ENCODE measurements around the gene FBXL12. TPM values are rescaled to one million over a fixed set of nuclear protein-coding genes. Genes with fewer than 3 reads are reported as not detected.

FBXL12 gene
- total and polyA plus RNA-seq, 2 of the 4 experiments (the other 2 are of a cell fraction) = 8.1 to 42.6 TPM

DNA sequence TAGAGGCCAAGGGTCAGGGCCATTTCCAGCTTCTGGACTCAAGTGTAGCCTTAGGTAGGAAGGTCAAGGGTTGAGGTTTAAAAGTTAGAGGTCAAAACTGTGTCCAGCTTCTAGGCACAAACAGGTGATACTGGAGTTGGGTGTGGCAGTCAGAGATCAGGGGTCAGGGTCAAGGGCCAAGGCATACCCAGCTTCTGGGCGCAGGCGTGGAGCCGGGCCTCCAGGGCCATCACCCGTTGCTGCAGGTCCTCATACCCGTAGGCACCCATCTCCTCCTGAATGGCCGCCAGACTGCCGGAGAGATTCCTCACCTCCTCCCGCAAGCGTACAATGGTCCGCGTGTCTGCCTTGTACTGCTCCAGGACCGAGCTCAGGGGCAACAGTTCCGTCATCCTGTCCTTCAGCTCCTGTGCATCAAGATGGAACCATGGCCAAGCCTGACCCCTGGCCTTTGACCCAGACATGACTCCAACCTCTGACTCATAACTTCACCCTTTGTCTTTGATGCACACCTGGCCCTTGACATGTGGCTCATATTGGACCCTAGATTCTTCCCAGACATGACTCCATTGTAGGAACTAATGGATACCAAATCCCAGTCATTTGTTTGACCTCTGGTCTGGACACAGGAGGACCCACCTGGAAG lies 38.3 kb upstream of the FBXL12 start:
- no peak for ATAC-seq (ENCODE audit: low read depth)
- no peak overlapping the region for H3K4me3 ChIP-seq (ENCODE audit: insufficient read depth, low read depth, low read length)
- in situ Hi-C loops (cut with MboI; ENCODE audit: low sequenced_read_pairs) (no loop called here), intact Hi-C loops (cut with micrococcal nuclease) (no loop called here), dilution Hi-C loops (cut with HindIII; ENCODE audit: low sequenced_read_pairs, unreplicated experiment) (no loop called here)
- no peak overlapping the region for H2BK120ac ChIP-seq (ENCODE audit: low read depth, low read length)
- H3K9me3 ChIP-seq (ENCODE audit: control insufficient read depth, insufficient read depth, low read length) = no peaks in the 10 kb centered on the region
- H3K4me1 ChIP-seq (ENCODE audit: control insufficient read depth, insufficient read depth, low read length) = no peaks in the 10 kb centered on the region
- H2BK20ac ChIP-seq (ENCODE audit: low read depth, low read length) = no peak overlapping the region
- no peak overlapping the region for H2AFZ ChIP-seq (replicated peaks; ENCODE audit: low read length, poor library complexity)
- POLR2A ChIA-PET (ENCODE audit: unreplicated experiment) = no interaction called here
- H3K79me1 ChIP-seq (ENCODE audit: low read depth in 1 of 2, low read length in 2 of 2) = peaks cover 3 to 6% of the 10 kb centered on the region in 2 experiments; a peak in 3 of 4 replicates
- no peak overlapping the region for H3K23ac ChIP-seq (ENCODE audit: low read depth, low read length)
- no peak overlapping the region for H4K91ac ChIP-seq (ENCODE audit: insufficient read depth, low read depth, low read length)
- no peak overlapping the region for H2AK9ac ChIP-seq (replicated peaks; ENCODE audit: low read depth, low read length, poor library complexity)
- H3K27ac ChIP-seq (ENCODE audit: insufficient read depth, low read length) = no peak overlapping the region
- BruUV-seq (replicated peaks) = no TSS peak
- no peak overlapping the region for H3K4ac ChIP-seq (ENCODE audit: low read depth, low read length)
- no peak overlapping the region for H3K14ac ChIP-seq (replicated peaks; ENCODE audit: low read depth, low read length)
- H4K5ac ChIP-seq (ENCODE audit: low read depth, low read length) = no peak overlapping the region
- 100% methylated on average over 7 of the region's 13 CpGs; no CpG with 5 or more reads in 1 of the 2 experiments for WGBS, 2 experiments (ENCODE audit: extremely low coverage in 2 of 2, insufficient read length in 1 of 2)
- H2AK5ac ChIP-seq (ENCODE audit: low read depth, low read length) = no peak overlapping the region
- CTCF ChIA-PET = no interaction called here
- H3K27me3 ChIP-seq (ENCODE audit: control insufficient read depth, insufficient read depth, low read length) = no peaks in the 10 kb centered on the region
- H3K56ac ChIP-seq (ENCODE audit: extremely low read depth, insufficient read depth, low read length) = no peak overlapping the region
- no peak for DNase-seq
- no peak overlapping the region for H3K18ac ChIP-seq (ENCODE audit: low read depth, low read length)
- H4K8ac ChIP-seq (ENCODE audit: low read depth in 2 of 2, low read length in 2 of 2) = no peak overlapping the region
- peaks cover 5% of the 10 kb centered on the region; the same call in 1 of the 2 replicates for H3K36me3 ChIP-seq (ENCODE audit: control insufficient read depth, insufficient read depth, low read length)
- TF ChIP-seq BHLHE40 (IDR thresholded peaks at IDR 0.05; ENCODE audit: low read depth, low read length) (no peak), CEBPB (IDR thresholded peaks at IDR 0.05; ENCODE audit: low read depth, low read length) (no peak), SMC3 (IDR thresholded peaks at IDR 0.05; ENCODE audit: low read depth, low read length) (no peak), FOS (IDR thresholded peaks at IDR 0.05; ENCODE audit: low read depth, low read length) (no peak), MAFK (IDR thresholded peaks at IDR 0.05; ENCODE audit: low read depth, low read length) (no peak), POLR2A (IDR thresholded peaks at IDR 0.05; ENCODE audit: low read depth, low read length) (no peak), RFX5 (IDR thresholded peaks at IDR 0.05; ENCODE audit: low read depth, low read length) (no peak), NFE2L2 (IDR thresholded peaks at IDR 0.05; ENCODE audit: low read depth, low read length) (no peak), CHD1 (IDR thresholded peaks at IDR 0.05; ENCODE audit: low read depth, low read length) (no peak), RAD21 (IDR thresholded peaks at IDR 0.05; ENCODE audit: low read length) (no peak), MAZ (IDR thresholded peaks at IDR 0.05; ENCODE audit: borderline replicate concordance, low read depth, low read length) (no peak), RCOR1 (IDR thresholded peaks at IDR 0.05; ENCODE audit: insufficient replicate concordance, low read length) (no peak), MXI1 (IDR thresholded peaks at IDR 0.05; ENCODE audit: borderline replicate concordance, low read depth, low read length) (no peak)
- TF ChIP-seq, protein P1, sequence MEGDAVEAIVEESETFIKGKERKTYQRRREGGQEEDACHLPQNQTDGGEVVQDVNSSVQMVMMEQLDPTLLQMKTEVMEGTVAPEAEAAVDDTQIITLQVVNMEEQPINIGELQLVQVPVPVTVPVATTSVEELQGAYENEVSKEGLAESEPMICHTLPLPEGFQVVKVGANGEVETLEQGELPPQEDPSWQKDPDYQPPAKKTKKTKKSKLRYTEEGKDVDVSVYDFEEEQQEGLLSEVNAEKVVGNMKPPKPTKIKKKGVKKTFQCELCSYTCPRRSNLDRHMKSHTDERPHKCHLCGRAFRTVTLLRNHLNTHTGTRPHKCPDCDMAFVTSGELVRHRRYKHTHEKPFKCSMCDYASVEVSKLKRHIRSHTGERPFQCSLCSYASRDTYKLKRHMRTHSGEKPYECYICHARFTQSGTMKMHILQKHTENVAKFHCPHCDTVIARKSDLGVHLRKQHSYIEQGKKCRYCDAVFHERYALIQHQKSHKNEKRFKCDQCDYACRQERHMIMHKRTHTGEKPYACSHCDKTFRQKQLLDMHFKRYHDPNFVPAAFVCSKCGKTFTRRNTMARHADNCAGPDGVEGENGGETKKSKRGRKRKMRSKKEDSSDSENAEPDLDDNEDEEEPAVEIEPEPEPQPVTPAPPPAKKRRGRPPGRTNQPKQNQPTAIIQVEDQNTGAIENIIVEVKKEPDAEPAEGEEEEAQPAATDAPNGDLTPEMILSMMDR (conservative IDR thresholded peaks at IDR 0.05; ENCODE audit: low read depth, low read length) = no peak
- TF ChIP-seq, protein P2, sequence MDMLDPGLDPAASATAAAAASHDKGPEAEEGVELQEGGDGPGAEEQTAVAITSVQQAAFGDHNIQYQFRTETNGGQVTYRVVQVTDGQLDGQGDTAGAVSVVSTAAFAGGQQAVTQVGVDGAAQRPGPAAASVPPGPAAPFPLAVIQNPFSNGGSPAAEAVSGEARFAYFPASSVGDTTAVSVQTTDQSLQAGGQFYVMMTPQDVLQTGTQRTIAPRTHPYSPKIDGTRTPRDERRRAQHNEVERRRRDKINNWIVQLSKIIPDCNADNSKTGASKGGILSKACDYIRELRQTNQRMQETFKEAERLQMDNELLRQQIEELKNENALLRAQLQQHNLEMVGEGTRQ (IDR thresholded peaks at IDR 0.05; ENCODE audit: low read depth, low read length) = no peak
- TF ChIP-seq, protein P3, sequence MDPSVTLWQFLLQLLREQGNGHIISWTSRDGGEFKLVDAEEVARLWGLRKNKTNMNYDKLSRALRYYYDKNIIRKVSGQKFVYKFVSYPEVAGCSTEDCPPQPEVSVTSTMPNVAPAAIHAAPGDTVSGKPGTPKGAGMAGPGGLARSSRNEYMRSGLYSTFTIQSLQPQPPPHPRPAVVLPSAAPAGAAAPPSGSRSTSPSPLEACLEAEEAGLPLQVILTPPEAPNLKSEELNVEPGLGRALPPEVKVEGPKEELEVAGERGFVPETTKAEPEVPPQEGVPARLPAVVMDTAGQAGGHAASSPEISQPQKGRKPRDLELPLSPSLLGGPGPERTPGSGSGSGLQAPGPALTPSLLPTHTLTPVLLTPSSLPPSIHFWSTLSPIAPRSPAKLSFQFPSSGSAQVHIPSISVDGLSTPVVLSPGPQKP (IDR thresholded peaks at IDR 0.05; ENCODE audit: borderline replicate concordance, low read depth, low read length) = no peak
- H3K9ac ChIP-seq (ENCODE audit: low read depth, low read length) = no peak overlapping the region
- H3K9me1 ChIP-seq (ENCODE audit: insufficient read depth, low read length) = 0 out of 2 replicates have a peak, but pooled peaks cover 3% of the 10 kb centered on the region
- no peak overlapping the region for H2BK5ac ChIP-seq (ENCODE audit: low read depth, low read length, poor library complexity, severe bottlenecking)
- no peak overlapping the region for H3K4me2 ChIP-seq (ENCODE audit: low read depth, low read length)
- H4K20me1 ChIP-seq (ENCODE audit: insufficient read depth, low read length) = no peaks in the 10 kb centered on the region
- no peak overlapping the region for H2BK15ac ChIP-seq (ENCODE audit: low read depth, low read length)
